GM19240 (cell line): ENCODE measurements around the gene GYS1.
"Not testable (repeated sequence)": the region's sequence is repeated elsewhere in the genome, so short reads cannot be mapped to it uniquely, and the experiment has no call there.

Source experiments
- DNase-seq: peaks from one replicate; pipeline ENCODE4 v3.0.0; 2011; ENCODE audit warnings: low spot score; ENCODE audit not compliant: insufficient read length

Gene GYS1

DNA sequence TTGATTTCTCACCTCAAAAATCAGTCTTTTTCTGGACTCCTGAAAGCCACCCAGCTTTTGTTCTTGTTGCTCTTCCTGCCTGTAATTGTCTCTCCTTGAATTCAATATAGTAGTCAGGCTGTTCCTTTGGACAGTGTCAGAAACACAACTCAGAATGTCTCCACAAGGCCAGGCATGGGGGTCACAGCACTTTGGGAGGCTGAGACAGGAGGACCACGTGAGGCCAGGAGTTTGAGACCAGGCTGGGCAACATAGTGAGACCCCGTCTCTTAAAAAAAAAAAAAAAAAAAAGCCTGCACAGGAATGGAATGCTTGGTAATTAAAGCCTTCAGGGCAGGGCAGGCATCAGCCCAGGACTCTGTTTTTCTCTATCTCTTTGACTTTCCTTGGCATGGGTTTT, 47.3 kb downstream of the GYS1 start:
- DNase-seq = no peak

DNA sequence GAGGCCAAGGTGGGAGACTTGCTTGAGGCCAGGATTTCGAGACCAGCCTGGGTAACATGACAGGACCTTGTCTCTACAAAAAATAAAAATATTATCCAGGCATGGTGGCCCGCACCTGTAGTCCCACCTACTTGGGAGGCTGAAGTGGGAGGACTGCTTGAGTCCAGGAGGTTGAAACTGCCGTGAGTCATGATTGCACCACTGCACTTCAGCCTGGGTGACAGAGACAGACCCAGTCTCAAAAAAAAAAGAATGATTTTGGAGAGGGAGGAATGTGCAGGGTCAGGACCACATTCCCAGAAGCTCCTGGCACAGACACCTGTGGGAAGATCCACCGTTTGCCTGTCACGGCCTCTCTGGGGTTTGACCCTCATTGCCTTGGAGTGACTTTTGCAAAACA, 47.7 kb downstream of the GYS1 start:
- DNase-seq = no peak

DNA sequence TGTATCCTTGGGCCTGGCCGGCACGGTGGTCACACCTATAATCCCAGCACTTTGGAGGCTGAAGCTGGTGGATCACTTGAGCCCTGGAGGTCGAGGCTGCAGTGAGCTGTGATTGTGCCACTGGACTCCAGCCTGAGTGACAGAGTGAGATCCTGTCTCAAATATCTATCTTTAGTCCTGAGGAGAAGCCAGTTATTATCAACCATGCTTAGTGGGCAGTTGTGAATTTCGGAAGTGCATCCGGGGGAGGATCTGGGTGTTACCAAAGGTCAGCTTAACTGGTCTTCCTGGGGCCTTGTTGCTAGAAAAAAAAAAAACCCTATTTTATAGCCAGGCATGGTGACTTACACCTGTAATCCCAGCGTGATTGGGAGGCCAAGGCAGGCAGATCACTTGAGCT, 50.0 kb downstream of the GYS1 start:
- no peak for DNase-seq

DNA sequence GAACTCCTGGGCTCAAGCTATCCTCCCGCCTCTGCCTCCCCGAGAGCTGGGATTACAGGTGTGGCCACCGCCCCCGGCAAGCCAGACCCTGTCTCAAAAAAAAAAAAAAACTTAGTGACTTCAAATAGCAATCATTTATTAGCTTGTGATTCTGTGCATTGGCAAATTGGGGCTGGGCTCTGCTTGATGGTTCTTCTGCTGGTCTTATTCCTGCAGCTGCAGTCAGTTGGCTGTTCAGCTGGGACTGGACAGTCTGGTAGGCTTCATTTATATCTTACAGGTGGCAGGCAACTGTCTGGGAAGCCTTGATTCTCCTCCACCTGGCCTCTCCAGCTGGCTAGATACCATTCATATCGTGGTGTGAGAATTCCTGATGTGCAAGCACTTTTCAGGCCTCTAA, 52.2 kb downstream of the GYS1 start:
- DNase-seq = no peak

DNA sequence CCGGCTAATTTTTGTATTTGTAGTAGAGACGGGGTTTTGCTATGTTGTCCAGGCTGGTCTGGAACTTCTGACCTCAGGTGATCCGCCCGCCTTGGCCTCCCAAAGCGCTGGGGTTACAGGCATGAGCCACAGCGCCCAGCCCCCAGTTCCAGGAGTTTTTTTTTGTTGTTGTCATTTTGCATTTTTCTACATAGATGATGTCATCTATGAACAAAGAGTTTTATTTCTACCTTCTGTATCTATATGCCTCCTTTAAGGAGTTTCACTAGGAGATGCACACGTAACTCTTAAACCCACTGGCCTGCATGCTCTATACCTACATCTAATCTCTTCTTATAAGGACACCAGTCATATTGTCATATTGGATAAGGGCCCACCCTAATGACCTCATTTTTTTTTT, 54.9 kb downstream of the GYS1 start:
- DNase-seq = no peak

DNA sequence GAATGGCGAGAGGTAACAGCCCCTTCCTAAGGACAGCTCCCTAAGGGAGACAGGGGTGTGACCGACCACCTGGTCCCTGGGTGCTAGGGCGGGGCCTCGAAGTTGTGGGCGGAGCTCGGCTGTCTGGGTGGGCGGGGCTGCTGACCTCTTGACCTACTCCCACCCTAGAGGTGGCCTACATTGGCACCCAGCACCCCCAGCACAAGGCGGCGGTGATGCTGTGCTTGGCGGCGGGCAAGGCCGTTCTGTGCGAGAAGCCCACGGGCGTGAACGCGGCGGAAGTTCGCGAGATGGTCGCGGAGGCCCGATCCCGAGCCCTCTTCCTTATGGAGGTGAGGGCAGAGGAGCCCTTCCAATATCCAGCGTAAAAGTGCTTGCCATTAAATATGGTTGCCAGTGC, 57.2 kb downstream of the GYS1 start:
- no peak for DNase-seq

DNA sequence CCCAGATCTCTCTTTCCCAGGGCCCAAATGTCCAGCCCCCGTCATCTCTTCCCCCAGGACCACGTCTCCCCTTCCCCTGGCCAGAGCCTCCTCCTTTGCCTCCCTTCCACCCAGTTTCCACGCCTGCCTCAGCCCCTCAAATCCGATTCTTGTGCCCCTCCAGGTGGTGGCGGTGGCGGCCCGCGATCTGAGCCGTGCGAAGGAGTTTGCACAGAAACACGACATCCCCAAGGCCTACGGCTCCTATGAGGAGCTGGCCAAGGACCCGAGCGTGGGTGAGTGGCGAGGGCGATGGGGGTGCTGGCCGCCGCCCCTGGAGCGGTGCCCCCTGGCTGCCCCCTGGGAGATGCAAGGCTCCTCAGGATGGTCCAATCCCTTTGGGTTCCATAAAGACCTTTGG, 58.3 kb downstream of the GYS1 start:
- no peak for DNase-seq

DNA sequence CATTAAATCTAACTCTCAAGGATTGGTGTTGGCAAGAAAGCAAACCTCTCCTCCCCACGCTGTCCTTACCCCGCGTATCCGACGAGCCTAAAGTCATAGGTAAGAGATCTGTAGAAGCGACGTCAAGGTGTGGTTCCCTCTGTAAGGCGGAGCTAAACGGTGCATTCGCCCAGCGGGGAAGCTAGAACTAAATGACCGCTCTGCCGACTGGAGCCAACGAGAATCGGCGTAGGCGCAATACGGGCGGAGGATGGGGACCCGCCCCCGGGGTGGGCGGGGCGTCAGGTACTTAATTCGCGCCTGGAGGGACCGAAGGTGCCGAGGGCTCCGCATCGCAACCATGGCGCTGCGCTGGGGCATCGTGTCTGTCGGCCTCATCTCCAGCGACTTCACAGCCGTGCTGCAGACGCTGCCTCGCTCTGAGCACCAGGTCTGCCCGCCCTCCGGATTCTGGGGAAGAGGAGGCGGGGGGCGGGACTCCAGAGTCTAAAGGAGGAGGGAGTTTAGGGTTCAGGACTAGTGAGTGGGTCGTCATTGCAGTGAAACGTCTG, 59.7 kb downstream of the GYS1 start, which contains the start of gene DHDH:
TSS of gene DHDH (plus strand) at position 318 of the 551 bp plus-strand sequence. CDS start at position 341, 23 bp downstream.
- DNase-seq = peak; percentile 47

DNA sequence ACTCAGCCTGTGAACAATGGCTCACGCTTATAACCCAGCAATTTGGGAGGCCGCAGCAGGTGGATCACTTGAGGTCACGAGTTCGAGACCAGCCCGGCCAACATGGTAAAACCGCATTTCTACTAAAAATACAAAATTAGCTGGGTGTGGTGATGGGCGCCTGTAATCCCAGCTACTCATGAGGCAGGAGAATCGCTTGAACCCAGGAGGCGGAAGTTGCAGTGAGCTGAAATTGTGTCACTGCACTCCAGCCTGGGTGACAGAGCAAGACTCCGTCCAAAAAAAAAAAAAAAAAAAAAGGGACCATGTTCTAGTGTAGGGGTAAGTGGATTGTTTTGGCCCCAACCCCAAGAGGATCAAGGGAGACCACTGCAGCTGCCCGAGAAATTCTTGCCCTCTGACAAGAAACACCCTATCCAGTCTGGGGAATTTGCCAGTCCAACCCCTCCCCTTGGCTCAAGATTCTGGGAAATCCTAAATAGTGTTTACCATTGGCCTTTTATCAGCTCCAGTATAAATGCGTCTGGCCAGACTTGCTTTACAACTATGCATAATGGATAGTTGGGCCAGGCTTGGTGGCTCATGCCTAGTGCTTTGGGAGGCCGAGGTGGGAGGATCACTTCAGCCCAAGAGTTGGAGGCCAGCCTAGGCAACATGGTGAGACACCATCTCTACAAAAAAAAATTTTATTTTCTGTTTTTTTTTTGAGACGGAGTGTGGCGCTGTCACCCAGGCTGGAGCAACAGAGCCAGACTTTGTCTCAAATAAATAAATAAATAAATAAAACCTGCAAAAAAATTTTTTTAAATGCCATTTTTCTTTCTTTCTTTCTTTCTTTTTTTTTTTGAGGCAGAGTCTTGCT, 64.7 kb downstream of the GYS1 start:
- no peak for DNase-seq

DNA sequence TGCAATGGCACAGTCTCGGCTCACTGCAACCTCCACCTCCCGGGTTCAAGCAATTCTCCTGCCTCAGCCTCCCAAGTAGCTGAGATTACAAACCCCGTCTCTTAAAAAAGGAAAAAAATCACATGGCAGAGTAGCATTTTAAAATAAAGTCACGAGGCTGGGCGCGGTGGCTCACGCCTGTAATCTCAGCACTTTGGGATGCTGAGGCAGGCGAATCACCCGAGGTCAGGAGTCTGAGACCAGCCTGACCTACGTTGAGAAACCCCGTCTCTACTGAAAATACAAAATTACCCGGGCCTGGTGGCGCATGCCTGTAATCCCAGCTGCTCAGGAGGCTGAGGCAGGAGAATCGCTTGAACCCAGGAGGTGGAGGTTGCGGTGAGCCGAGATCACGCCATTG, 65.4 kb downstream of the GYS1 start:
- DNase-seq = not testable (repeated sequence)

DNA sequence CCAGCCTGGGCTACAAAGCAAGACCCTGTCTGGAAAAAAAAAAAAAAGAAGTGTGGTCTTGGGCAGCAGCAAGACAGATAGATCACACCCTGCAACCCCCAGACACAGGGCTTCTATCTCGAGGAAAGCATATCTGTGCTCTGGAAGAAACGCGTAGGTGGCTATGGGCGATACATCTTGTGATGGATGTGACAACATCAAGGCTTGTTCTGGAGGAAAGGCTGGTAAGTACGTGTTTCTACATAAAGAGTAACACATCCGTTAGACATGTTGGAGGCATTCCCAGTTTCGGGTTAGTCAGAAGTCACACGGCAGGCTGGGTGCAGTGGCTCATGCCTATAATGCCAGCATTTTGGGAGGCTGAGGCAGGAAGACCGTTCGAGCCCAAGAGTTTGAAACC, 66.2 kb downstream of the GYS1 start:
- DNase-seq = no peak

DNA sequence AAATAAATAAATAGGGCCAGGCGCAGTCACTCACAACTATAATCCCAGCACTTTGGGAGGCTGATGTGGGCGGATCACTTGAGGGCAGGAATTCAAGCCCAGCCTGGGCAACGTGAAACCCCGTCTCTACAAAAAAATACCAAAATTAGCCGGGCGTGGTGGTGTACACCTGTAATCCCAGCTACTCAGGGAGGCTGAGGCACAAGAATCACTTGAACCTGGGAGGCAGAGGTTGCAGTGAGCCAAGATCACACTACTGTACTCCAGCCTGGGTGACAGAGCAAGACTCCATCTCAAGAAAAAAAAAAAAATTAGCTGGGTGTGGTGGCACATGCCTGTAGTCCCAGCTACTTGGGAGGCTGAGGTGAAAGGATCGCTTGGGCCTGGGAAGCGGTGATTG, 67.2 kb downstream of the GYS1 start:
- not testable (repeated sequence) for DNase-seq

DNA sequence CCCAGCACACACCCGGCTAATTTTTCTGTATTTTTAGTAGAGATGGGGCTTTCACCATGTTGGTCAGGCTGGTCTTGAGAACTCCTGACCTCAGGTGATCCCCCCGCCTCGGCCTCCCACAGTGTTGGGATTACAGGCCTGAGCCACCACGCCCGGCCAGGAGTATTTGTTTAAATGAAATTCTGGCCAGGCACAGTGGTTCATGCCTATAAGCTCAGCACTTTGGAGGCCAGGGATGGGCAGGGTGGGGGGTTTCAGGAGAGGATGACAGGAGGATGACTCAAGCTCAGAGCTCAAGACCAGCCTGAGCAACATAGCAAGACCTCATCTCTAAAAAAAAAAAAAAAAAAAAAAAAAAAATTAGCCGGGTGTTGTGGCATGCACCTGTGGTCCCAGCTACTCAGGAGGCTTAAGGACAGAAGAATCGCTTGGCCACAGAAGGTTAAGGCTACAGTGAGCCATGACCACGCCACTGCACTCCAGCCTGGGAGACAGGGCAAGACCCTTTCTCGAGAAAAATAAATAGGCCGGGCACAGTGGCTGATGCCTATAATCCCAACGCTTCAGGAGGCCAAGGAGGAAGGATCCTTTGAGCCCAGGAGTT, 67.8 kb downstream of the GYS1 start:
- DNase-seq = no peak

DNA sequence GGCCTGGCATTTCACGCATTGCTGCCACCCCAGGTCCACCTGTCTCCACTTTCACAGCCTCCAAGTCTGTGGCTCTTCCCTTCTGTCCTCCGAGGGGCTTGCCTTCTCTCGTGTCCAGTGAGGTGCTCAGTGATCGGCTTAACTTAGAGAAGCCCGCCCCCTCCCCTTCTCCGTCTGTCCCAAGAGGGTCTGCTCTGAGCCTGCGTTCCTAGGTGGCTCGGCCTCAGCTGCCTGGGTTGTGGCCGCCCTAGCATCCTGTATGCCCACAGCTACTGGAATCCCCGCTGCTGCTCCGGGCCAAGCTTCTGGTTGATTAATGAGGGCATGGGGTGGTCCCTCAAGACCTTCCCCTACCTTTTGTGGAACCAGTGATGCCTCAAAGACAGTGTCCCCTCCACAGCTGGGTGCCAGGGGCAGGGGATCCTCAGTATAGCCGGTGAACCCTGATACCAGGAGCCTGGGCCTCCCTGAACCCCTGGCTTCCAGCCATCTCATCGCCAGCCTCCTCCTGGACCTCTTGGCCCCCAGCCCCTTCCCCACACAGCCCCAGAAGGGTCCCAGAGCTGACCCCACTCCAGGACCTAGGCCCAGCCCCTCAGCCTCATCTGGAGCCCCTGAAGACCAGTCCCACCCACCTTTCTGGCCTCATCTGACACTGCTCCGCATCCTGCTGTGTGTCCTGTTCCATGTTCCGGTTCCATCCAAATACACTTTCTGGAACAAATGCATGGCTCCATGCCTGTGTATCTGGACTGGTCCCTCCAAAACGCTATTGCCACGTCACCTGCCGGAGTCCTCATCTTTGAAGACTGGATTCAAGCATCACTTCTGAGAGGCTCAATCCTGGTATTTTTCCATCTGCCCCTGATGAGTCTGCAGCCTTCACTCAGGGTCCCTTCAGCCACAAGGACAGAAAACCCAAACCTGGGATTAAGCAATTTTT, 70.3 kb downstream of the GYS1 start:
- no peak for DNase-seq

DNA sequence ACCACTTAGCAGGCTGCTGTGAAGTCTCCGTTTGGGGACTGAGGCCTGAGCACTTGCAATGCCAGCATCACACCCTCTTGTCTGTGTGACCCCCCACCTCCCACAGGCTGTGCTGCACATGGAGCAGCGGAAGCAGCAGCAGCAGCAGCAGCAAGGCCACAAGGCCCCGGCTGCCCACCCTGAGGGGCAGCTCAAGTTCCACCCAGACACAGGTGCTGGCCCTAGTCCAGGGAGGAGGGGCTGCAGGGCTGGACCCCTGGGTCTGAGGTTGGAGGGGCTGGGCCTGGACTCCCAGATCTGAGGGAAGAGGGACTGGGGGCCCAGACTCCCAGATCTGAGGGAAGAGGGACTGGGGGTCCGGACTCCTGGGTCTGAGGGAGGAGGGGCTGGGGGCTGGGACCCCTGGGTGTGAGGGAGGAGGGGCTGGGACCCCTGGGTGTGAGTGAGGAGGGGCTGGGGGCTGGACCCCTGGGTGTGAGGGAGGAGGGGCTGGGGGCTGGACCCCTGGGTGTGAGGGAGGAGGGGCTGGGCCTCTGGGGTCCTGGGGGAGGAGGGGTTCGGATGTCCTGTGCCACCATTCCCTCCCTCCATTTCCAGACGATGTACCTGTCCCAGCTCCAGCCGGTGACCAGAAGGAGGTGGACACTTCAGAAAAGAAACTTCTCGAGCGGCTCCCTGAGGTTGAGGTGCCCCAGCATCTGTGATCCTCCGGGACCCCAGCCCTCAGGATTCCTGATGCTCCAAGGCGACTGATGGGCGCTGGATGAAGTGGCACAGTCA, 71.2 kb downstream of the GYS1 start:
- no peak for DNase-seq

DNA sequence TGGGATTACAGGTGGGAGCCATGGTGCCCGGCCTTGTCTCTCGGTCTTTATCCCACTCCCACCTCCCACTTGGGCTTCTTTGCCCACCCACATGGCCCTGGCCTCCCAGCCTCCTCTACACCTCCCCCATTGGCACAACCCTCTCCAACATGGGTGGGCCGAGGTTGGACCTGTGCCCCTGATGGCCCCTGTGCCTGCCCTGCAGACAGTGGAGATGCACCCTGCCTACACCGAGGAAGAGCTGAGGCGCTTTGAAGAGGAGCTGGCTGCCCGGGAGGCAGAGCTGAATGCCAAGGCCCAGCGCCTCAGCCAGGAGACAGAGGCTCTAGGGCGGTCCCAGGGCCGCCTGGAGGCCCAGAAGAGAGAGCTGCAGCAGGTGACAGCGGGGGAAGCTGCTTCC, 72.2 kb downstream of the GYS1 start:
- DNase-seq = no peak

DNA sequence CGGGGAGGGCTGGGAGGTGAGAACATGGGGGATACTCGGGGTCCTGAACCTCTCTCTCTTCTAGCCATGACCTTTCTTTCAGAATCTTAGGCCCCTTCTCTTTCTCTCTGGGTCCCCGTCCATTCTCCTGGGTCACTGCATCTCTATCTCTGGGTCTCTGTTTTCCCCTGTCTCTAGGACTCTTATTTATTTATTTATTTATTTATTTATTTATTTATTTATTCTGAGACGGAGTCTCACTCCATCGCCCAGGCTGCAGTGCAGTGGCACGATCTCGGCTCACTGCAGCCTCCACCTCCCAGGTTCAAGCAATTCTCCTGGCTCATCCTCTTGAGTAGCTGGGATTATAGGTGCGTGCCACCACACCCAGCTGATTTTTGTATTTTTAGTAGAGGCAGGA, 73.8 kb downstream of the GYS1 start:
- DNase-seq = not testable (repeated sequence)

DNA sequence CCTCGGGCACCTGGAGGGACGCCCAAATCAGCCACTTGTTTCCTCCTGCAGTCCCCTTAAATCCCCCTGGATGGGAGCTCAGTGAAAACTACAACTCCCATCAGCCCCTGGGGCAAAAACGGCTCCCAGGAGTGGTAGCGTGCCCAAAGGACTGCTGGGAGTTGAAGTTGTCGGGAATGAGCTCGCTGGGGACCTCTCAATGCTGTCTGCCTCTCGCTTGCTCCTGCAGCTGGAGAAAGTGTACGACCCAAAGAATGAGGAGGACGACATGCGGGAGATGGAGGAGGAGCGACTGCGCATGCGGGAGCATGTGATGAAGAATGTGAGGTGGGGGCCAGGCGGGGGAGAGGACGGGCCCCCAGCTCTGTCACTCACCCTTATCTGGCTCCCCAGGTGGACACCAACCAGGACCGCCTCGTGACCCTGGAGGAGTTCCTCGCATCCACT, 74.3 kb downstream of the GYS1 start:
- DNase-seq = no peak
